HG02943 (cell line): ENCODE results near the gene PRICKLE4.

Experiments
- ATAC-seq: cut with Tn5 transposase; IDR thresholded peaks from one replicate; pipeline ENCODE4 v1.9.1; 2021; ENCODE audit warnings: mild to moderate bottlenecking, low read depth, moderate library complexity; ENCODE audit not compliant: unreplicated experiment

PRICKLE4 gene, protein sequence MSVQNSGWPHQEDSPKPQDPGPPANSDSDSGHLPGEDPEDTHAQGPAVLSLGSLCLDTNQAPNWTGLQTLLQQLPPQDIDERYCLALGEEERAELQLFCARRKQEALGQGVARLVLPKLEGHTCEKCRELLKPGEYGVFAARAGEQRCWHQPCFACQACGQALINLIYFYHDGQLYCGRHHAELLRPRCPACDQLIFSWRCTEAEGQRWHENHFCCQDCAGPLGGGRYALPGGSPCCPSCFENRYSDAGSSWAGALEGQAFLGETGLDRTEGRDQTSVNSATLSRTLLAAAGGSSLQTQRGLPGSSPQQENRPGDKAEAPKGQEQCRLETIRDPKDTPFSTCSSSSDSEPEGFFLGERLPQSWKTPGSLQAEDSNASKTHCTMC

DNA sequence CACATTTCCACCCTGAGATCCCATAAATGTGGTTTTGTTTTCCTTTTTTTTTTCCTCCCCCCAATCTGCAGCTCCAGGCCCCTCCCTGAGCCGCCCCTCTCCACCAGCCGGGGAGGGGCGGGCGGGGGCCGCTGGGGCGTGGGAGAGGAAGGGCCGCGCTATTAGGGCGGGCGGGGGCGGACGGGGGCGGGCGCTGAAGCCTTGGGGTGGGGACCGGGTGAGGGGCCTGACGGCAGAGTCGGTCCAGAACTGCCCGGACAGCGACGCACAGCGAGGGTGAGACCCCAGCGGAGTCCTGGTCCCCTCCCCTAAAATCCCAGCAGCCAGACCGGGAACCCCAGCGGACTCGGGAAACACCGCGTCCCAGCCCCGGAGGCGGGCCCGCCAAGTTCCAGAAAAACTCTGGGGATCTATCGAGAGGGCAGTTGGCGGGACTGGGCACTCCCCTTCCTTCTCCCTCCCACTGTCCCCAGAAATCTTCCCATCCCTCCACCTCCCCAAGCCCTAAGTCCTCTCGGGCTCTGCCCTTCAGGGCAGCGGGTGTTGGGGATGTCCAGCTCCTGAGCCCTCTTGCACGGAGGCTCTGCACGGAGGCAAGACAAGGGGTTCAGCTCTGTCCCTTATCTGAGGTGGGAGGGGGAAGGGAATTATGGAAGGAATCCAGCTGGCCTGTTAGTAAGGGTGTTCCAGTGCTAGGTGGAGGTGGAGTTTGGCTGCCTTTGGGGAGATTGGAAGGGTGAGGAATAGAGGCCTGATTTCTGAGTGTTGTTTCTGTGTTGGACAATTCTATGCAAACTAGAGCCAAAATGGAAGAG is at the start of gene PRICKLE4:
Gene PRICKLE4, plus strand, starts transcription at position 232 of the 815 bp plus-strand sequence. CDS start 2,692 bp downstream, outside the sequence.
- no peak for ATAC-seq

DNA sequence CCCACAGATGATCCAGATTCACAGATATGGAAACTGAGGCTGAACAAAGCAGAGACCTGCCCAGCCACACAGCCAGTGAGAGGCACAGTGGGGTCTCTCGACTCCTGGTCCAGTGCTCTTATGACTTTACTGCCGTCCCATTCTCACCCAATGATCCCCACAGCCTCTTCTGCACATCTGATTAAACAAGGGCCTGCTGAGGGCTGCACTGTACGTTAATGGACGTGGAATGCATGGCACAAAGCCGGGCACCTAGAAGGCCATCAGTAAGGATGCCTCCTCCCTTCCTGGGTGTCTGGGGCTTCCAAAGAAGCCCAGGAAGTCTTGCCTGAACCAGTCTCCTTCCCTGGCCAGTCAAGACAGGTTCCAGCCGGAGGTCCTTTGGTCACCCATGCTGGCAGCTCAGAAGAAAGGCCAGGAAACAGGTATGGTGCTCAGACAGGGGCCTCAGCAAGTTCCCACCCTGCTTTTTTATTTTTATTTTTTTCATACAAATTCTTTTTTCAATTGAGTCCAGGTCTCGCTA is 49.0 kb upstream of the PRICKLE4 start:
- no peak for ATAC-seq

DNA sequence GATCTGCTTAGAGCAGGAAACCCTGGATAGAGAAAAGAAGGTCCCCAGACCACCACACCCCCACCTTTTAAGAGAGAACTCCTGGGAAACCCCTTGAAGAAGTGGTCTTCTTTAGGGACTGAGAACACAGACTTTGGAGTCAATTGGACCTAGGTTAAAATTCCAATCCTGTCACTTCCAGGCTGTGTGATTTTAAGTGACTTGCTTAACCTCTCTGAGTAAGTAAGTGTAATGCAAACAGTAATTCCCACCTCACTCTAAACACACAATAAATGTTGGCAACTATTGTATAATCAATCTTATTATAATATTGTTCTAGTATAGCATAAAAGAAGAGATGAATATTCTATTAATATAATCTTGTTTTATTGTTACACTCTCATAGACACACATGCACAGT is 48.4 kb upstream of the PRICKLE4 start:
- no peak for ATAC-seq

DNA sequence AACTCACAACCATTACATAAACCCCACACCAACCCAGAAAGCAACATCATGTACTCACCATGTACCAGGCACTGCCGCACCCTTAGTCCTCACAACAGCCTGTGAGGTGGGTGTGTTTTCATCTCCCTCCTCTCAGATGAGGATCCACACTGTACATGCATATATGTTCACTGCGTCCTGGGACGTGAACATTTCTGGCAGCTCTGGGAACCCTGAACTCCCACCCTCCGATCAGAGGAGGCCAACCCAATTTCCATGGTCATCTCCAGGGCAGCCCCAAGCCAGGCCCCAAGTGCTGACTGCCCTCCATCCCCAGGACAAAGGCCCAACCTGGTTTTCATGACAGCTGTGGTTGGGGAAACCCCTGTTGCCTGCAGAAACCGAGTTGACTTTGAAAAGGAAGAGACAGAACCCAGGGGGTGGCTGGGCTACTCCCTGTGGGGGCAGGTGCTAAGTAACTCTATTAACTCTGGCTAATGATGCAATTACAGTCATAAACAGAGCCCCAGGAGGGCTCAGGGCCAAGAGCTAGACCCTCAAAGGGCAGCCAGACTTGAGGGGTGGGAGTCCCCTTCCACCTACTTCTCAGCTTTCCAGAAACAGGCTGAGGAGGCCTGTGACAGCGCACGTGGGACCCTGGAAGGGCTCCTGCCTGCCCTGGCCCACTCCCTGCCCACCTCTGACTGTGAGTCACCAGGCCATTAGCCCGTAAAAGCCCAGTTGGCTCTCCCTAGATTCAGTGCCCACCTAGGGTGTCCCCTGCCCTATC is 47.8 kb upstream of the PRICKLE4 start:
- peak; percentile 35 for ATAC-seq

DNA sequence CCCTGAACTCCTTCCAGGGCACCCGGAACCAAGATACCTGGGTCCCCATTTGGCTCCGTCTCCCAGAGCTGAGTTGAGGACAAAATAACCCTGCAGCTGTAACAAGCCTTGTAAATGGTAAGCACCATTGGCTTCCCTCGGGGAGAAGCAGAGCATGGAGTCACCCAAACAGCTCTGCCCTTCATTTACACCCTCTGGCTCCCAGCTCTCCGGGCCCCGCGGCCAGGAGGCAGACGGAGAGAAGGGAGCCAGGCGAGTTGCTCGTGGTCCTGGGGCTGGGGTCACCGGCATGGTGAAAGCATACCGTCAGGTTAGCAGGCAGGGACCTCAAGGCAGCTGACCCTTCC is 47.2 kb upstream of the PRICKLE4 start:
- ATAC-seq, result no peak

DNA sequence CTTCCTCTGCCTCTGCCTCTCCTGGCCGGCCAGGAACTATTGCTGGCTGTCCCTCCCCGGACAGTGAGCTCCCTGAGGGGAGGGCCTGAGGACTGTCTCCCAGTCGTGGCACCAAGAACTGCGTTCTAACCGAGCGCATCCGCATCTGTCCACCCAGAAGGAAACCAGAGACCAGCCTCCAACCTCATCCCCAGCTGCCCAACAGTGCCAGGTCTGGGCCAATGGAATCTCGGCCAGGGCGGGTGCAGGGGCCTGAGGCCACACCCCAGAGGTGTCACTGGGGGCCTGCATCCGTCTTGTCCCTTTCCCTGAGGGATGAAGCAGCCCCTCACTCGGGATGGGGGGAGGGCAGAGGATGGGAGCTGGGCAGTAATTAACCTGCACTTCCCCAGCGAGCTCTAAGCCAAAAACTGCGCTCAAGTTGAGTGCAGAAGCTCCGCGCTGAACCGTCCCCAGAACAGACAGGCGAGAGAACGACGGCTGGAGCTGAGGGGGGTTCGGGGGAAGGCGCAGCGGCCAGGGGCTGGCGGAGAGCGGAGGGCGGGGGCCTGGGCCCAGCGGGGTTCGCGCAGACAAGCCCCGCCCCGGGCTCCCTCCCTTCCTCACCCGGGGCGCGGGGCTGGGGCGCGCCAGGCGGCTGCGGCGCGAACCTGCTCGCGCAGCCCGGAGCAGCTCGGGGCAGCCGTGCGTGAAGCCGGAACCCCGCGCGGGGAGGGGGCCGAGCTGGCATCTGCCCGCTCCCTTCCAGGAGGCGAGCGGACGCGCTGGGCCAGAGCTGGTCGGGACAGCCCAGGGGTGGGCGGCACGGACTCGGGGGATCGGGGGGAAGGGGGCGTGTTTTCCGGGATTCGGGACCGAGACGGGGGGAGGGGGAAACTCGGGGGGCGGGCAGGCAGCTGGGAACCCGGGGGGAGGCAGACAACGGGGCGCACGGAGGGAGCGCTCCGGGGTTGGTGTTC is 46.6 kb upstream of the PRICKLE4 start:
- peak; percentile 45 for ATAC-seq

DNA sequence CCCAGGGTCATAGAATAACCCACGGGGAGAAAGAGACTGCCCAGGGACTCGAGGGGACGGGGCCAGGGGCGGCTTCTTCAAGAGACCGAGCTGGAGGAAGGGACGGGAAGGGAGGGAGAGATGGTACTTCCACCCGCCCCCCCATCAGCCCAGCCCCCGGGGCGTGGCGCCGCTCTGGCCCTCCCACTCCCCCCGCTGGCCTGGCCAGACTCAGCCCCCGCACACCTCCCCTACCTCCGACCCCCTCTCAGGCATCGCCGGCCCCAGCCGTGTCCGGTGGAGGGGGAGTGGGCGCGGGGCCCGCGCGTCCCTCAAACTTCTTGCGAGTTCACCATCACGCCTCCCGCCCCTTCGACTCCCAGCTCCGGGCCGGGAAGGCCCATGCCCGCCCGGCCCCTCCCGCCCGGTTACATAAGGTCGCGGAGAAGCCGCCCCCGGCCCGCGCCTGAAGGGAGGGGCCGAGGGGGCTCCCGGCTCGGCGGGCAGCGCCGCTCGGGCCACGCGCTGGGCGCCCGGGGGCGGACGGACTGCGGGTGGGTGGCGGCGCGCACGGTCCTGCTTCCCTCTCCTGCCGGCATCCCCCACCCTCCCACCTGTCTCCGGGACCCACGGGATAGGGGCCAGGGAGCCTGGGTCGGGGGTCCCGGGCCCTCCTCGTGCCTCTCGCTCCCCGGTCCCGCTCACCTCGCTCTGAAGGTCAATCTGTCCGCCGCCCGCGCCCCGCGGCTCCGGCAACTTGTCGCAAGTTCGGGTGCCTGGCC is 45.7 kb upstream of the PRICKLE4 start:
- ATAC-seq, result peak; percentile 23

DNA sequence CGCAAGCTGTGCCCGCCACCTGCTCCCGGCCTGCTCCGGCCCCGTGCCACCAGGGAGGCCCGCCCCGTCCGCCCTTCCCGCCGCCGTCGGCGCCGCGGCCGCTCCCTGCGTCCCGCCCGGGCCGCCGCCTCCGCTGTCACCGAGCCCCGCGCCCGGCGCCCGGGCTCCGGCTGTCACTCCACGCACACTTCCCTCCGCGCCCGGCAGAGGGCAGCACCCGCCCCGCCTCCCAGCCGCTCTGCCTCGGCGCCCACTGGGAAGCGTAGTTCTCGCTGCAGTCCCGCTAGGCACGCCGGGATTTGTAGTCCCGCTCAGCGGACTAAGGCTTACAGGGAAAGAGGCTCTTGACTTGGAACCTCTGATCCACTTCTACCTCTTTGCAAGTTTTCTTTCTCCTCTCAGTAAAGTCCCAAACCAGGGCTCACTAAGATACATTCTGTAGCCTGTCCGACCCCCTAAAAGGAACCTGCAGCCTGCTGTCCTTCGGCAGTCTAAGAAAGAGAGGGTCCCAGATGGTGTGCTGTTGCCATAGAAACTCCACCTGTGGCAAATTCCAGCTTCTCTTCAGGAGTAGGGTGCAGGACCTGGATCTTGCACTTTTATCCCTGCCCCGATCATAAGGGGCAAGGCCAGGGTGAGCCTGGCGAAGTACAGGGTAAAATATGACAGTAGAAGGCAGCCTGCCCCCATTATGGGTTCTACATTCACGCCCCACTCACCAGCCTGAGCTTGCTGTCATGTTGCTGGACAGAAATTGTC is 45.0 kb upstream of the PRICKLE4 start, which contains the start of gene TFEB:
Gene TFEB, minus strand, starts transcription at position 182 of the 759 bp plus-strand sequence. CDS start 44,395 bp downstream, outside the sequence.
- ATAC-seq, result peak; percentile 44

DNA sequence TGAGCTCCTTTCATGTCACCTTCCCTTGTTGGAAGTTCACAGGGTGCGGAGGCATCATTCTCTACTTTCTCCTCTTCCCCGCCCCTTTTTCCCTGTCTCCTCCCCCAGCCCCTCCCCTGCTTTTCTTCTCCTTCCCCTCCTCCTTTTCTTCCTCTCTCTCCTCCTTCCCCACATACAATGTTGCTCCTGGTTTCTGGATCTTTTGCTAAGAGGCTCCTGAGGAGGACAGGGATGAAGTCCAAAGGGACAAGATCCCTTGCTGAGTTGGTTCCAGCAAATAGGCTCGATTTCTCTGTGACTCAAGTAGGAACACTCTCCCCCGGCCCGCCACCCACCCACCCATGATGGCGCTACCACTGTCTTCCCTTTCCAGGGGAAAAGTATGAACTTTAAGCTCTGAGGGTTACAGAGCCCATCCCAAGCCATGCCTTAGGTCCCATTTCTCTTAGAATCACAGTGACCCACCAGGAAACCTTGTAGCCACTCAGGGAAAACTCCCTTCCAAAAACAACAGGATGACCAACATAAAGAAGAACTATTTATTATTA is 44.3 kb upstream of the PRICKLE4 start:
- ATAC-seq, result no peak

DNA sequence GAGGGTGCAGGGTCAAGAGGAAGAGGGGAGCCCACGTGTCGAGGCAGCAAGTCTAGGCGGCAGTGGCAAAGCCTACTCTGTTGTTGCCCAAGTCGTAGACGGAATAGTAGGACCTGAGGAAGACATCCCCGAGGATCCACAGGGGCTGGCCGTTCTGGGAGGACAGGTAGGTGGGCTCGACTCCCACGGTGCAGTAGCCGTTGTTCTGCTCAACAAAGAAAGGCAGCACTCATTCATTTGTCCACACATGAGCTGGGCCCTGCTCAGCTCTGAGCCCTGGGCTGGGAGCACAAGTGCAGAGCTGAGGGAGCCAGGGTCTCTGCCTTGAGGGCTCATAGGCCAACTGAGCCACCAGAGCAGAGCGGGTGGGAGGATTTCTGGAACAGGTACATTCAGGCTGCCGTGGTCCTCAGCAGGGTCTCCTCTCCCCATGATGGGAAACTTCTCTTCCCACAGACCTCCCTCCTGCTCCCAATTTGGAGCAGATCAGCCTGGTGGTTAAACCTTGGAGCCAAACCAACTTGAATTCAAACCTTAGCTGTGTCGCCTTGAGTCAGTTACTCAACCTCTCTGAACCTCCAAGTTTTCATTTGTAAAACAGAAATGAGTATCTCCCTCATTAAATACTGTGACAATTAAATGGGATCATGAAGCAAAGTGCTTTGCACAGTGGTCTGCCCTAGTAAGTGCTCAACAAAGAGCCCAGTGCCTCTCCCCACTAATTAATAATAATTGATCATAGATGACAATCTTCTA is 43.6 kb upstream of the PRICKLE4 start:
- ATAC-seq, result no peak

DNA sequence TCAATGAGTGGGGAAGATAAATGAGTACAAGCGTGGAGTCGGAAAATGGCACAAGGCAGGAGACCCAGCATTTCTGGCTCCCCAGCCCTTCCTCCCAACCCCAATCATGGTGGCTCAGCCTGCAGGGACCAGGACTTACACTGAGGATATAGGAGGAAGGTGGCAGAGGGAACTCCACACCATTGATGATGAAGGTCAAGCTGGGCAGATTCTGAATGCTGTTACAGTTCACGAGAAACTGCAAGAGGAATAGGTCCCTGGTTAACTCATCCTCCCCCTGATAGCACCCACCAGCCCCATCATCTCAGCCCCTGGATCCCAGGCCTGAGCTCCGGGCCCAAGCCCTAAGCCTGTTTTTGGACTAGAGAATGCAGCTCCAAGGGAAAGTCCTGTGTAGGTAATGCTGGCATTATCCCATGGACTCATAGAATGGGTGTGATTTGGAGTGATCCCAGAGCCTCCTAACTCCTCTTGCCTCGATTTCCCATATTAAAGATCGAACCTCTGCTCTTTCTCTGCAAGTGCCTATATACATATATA is 42.9 kb upstream of the PRICKLE4 start:
- ATAC-seq, result no peak

DNA sequence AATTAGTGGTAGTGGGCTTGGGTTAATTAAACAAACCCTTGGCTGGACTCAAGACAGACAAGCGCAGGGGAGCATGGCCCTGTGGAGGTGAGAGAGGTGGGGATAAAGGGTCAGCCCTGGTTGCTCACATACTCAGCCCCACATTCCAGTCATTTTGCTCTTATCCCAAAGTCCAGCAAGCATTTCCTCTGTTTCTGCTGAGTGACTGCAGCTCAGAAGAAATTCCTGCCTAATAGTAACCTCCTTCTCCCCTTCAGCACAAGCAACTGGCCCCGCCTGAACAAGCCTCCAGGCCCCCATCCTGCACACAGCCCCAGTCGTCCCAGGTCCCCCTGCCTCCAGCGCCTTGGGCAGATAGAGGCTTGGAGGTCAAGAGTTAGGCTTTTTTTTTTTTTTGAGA is 41.5 kb upstream of the PRICKLE4 start:
- ATAC-seq, result no peak

DNA sequence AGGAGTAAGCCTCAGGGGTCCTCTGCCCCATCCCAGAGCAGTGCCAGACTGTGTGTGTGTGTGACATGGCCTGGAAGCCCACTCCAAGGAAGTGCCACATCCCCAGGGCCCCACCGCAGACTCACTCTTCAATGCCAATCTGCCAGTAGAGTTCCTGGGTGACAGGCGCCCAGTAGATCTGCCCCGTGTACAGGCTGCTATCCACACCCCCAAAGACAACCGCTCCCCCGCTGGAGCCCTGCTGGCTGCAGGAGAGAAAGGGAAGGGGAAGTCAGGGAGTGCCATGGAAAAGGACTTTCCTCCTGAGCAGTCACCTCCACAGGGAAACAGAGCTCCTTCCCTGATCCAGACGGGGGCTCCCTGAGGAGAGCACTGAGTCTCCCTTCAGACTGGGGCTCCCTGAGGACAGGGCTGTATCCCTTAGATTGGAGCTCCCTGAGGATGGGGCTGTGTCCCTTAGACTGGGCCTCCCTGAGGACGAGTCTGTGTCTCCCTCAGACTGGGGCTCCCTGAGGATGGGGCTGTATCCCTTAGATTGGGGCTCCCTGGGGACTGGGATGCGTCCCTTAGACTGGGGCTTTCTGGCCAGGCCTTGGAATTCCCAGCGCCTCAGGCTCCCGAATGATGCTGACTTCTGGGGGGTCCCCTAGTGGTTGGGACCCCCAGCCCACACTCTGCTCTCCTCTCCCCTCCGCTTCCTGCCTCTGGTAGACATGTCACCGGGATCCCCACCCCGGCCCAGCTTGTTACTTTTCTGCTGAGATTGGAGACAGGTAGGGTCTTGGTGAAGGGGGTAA is 40.0 kb upstream of the PRICKLE4 start:
- ATAC-seq, result no peak

DNA sequence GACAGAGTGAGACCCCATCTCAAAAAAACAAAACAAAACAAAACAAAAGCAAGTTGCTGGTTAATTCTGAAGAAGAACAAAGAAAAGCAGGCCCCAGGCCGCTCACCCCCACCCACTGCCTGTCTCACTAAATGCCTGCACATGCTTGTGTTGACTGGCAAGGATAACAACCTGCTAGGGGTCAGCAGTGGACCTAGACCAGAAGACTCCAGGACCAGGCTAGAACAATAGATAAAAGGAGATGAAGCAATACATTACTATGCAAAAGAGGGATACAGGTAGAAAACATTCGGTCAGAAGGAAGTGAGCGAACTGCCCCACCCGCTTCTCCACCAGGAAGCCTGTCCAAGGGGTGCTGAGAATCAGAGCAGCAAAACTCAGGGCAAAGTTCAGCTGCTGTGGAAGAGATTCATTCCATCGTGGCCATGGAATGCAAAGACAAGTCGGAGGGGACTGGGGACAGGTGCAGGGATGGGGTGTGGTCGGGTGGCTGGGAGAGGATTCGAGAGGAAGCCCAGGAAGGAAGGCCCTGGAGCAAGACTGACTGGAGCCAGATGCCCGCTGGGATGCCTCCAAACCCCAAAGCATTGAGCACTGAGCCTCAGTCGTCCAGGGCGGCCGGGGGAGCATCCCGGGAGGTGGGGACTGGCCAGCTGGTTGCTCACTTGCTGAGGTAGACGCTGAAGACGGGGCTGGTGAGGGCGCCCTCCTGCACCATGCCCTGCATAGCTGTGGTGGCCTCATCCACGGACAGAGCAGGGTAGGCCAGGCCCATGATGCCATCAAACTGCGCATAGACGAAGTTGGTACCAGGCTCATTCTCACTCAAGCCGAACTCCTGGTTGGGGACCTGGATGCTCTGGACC is 38.7 kb upstream of the PRICKLE4 start:
- ATAC-seq, result no peak
